ENCODE measurements around the gene EGFL7.

Gene EGFL7

GRCh38 chr9:136658849-136659535, 3.7 kb upstream of the EGFL7 start:
- DNase-seq (ENCODE audit: low read depth): no peak
- no peak for TF ChIP-seq CTCF (IDR thresholded peaks at IDR 0.05; ENCODE audit: low read length, missing control alignments)
- no peak overlapping the region for H3K4me3 ChIP-seq (replicated peaks; ENCODE audit: low read depth, low read length)

DNA sequence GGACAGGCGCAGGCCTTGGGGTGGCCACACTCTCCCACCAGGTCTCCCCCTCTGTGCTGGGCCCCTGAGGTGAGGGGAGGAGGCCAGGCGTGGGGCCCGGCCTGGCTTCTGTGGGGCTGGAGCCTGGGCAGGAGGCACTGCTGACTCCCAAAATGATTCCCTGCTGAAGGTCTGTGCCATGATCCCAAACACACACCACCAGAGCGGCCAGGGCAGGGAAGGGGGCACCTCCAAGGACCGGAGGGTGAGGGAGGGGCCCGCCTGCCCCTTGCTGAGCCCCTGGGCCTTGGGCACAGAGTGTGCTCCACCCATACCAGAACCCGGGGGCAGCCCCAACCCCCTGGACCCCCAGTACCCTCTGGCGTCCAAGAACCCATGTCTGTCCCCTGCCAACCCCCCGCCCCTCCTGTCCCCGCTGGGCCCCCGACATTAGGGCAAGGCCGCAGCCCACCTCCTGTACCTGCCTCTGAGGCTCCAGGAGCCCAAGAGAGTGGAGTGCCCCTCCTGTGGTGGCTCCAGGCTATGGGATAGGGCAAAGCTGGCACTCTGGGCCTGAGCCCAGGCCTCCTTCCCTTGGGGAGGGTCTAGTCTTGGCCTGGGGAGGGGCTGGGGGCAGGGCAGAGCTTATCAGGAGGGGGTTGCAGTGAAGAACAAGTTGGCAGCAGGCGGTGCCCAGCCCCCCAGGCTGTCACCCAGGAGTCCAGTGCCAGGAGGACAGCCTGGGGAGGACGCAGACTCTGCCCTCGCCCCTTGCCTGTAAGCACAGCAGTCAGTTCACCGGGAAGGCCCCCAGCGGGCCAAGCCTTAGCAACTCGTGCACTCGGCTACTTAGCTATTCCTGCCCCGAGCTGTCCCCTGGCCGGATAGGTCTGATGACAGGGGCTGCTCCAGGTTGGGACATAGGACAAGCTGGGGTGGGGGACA, 2.6 kb upstream of the EGFL7 start:
- no peak for DNase-seq (ENCODE audit: low read depth)
- no peak overlapping the region for H3K4me3 ChIP-seq (replicated peaks; ENCODE audit: low read depth, low read length)
- TF ChIP-seq CTCF (IDR thresholded peaks at IDR 0.05; ENCODE audit: low read length, missing control alignments): no peak

GRCh38 chr9:136660971-136661550, 1.7 kb upstream of the EGFL7 start:
- TF ChIP-seq CTCF (IDR thresholded peaks at IDR 0.05; ENCODE audit: low read length, missing control alignments): no peak
- H3K4me3 ChIP-seq (replicated peaks; ENCODE audit: low read depth, low read length): no peak overlapping the region
- no peak for DNase-seq (ENCODE audit: low read depth)

- no peak for DNase-seq (ENCODE audit: low read depth)
- TF ChIP-seq CTCF (IDR thresholded peaks at IDR 0.05; ENCODE audit: low read length, missing control alignments): no peak
- no peak overlapping the region for H3K4me3 ChIP-seq (replicated peaks; ENCODE audit: low read depth, low read length)
These were observed 933 bp upstream of the EGFL7 start for GRCh38 chr9:136661641-136662325.

GRCh38 chr9:136662326-136662655, 425 bp upstream of the EGFL7 start:
- H3K4me3 ChIP-seq (replicated peaks; ENCODE audit: low read depth, low read length): no peak overlapping the region
- no peak for TF ChIP-seq CTCF (IDR thresholded peaks at IDR 0.05; ENCODE audit: low read length, missing control alignments)
- DNase-seq (ENCODE audit: low read depth): no peak

- no peak for TF ChIP-seq CTCF (IDR thresholded peaks at IDR 0.05; ENCODE audit: low read length, missing control alignments)
- peak overlapping the region; percentile 56 for H3K4me3 ChIP-seq (replicated peaks; ENCODE audit: low read depth, low read length)
- DNase-seq (ENCODE audit: low read depth): no peak
These were observed 1.5 kb downstream of the EGFL7 start for GRCh38 chr9:136664000-136664915.
